HG02678 (cell line): ENCODE measurements around the gene RCOR3.

ENCODE experiments used
- ATAC-seq: cut with Tn5 transposase; IDR thresholded peaks from one replicate; pipeline ENCODE4 v1.9.1; 2021; ENCODE audit warnings: mild to moderate bottlenecking, moderate library complexity; ENCODE audit not compliant: unreplicated experiment

RCOR3 gene

GRCh38 chr1:211323156-211324063 lies 64.2 kb downstream of the RCOR3 start:
- ATAC-seq = peak; percentile 47

- no peak for ATAC-seq
Measured at GRCh38 chr1:211324992-211325775, 66.0 kb downstream of the RCOR3 start.

GRCh38 chr1:211326140-211326527 lies 67.0 kb downstream of the RCOR3 start:
- ATAC-seq = no peak

GRCh38 chr1:211326528-211327345 lies 67.6 kb downstream of the RCOR3 start, which contains the start of gene TRAF5:
Gene TRAF5, plus strand, starts transcription at chr1:211326833. Its CDS starts 26,407 bp downstream, at chr1:211353240.
- peak; percentile 34 for ATAC-seq

- ATAC-seq = peak; percentile 40
Measured at GRCh38 chr1:211327346-211327921, 68.3 kb downstream of the RCOR3 start.

- no peak for ATAC-seq
Measured at GRCh38 chr1:211328084-211328694, 69.0 kb downstream of the RCOR3 start.

GRCh38 chr1:211328866-211329475 lies 69.8 kb downstream of the RCOR3 start:
- no peak for ATAC-seq

- peak; percentile 54 for ATAC-seq
Measured at GRCh38 chr1:211329764-211330201, 70.6 kb downstream of the RCOR3 start.

GRCh38 chr1:211330282-211330936 lies 71.2 kb downstream of the RCOR3 start:
- ATAC-seq = no peak

- ATAC-seq = no peak
Measured at GRCh38 chr1:211331011-211331709, 72.0 kb downstream of the RCOR3 start.

- ATAC-seq = no peak
Measured at GRCh38 chr1:211332036-211332616, 73.0 kb downstream of the RCOR3 start.

- ATAC-seq = no peak
Measured at GRCh38 chr1:211332830-211333229, 73.7 kb downstream of the RCOR3 start.

GRCh38 chr1:211333906-211334305 lies 74.7 kb downstream of the RCOR3 start:
- ATAC-seq = no peak

- no peak for ATAC-seq
Measured at GRCh38 chr1:211334986-211335385, 75.8 kb downstream of the RCOR3 start.

GRCh38 chr1:211335522-211336157 lies 76.5 kb downstream of the RCOR3 start:
- ATAC-seq = peak; percentile 91

- no peak for ATAC-seq
Measured at GRCh38 chr1:211336161-211336560, 77.0 kb downstream of the RCOR3 start.

- ATAC-seq = no peak
Measured at GRCh38 chr1:211336775-211337174, 77.6 kb downstream of the RCOR3 start.
